Mucosa of descending colon (tissue), 3 donors: ENCODE results near the gene CNTNAP2. TPM values are rescaled to one million over a fixed set of nuclear protein-coding genes. Genes with fewer than 3 reads are reported as not detected.

Experiments
- ATAC-seq: fragments of 200-7000 bp; cut with Tn5 transposase; one replicate; pipeline ENCODE4 v1.9.1; 2020; ENCODE audit warnings: mild to moderate bottlenecking, moderate library complexity
- DNase-seq, 3 donors: peaks; one replicate each; pipeline ENCODE4 v3.0.0-alpha.2; 2020
- H3K36me3 ChIP-seq: fragments of 200-600 bp; one replicate; pipeline ENCODE4 v1.8.0; 2021; ENCODE audit warnings: low read depth, mild to moderate bottlenecking
- H3K4me1 ChIP-seq: fragments of 200-600 bp; one replicate; pipeline ENCODE4 v1.8.0; 2021; ENCODE audit warnings: low read depth, mild to moderate bottlenecking
- H3K4me3 ChIP-seq: fragments of 200-600 bp; one replicate; pipeline ENCODE4 v1.8.0; 2021; ENCODE audit warnings: mild to moderate bottlenecking
- H3K9me3 ChIP-seq: fragments of 200-600 bp; one replicate; pipeline ENCODE4 v1.8.0; 2021; ENCODE audit warnings: mild to moderate bottlenecking
- intact Hi-C, 2 donors: fragments of 100-400 bp; cut with DNase I in 1 of 2; cut with micrococcal nuclease in 1 of 2; formaldehyde crosslinking; loops; one replicate each; pipeline versions ENCODE4 v1.11.0 to v1.11.1; 2022; cut with DNase I, micrococcal nuclease
- total RNA-seq, 3 donors: library from RNA; stranded (reverse); fragmentation: NEBNext Ultra II Directional in 2 of 3; extraction: Animal tissue kit (Norgen Biotek cat#: 25700) in 2 of 3; gene quantifications; one replicate each; pipeline versions ENCODE4 v1.2.1 to v1.2.4, GENCODE V29; 2021 to 2023
- TF ChIP-seq, protein P1 (sequence below): fragments of 200-600 bp; IDR thresholded peaks from one replicate; pipeline ENCODE4 v1.8.0; 2022; ENCODE audit warnings: antibody characterized with exemption, mild to moderate bottlenecking
- donor health status: DM: no; HTN: no; CAD: no; lungs with moderate emphysema.
- donor health status: DM: no; HTN: no; CAD: no.
- donor health status: DM: no; HTN: yes; CAD: no.

The CNTNAP2 gene
- total RNA-seq, 3 donors from 2014 or later = 3.1 to 5.9 (median 4.2) TPM

- intact Hi-C loops = no loop called here
- no peaks in the 10 kb centered on the region for H3K36me3 ChIP-seq
- DNase-seq (no peak), ATAC-seq (no peak)
- H3K9me3 ChIP-seq = no peaks in the 10 kb centered on the region
- TF ChIP-seq, protein P1, sequence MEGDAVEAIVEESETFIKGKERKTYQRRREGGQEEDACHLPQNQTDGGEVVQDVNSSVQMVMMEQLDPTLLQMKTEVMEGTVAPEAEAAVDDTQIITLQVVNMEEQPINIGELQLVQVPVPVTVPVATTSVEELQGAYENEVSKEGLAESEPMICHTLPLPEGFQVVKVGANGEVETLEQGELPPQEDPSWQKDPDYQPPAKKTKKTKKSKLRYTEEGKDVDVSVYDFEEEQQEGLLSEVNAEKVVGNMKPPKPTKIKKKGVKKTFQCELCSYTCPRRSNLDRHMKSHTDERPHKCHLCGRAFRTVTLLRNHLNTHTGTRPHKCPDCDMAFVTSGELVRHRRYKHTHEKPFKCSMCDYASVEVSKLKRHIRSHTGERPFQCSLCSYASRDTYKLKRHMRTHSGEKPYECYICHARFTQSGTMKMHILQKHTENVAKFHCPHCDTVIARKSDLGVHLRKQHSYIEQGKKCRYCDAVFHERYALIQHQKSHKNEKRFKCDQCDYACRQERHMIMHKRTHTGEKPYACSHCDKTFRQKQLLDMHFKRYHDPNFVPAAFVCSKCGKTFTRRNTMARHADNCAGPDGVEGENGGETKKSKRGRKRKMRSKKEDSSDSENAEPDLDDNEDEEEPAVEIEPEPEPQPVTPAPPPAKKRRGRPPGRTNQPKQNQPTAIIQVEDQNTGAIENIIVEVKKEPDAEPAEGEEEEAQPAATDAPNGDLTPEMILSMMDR = no peak
- no peaks in the 10 kb centered on the region for H3K4me1 ChIP-seq
- no peak overlapping the region for H3K4me3 ChIP-seq
Observed at GRCh38 chr7:147896121-147896520, 1779.5 kb downstream of the CNTNAP2 start.

- Histone ChIP-seq H3K4me3 (no peak overlapping the region), H3K9me3 (no peaks in the 10 kb centered on the region), H3K4me1 (no peaks in the 10 kb centered on the region), H3K36me3 (no peaks in the 10 kb centered on the region)
- intact Hi-C loops = no loop called here
- ATAC-seq = no peak
- TF ChIP-seq, protein P1 = no peak
- no peak for DNase-seq
Observed at GRCh38 chr7:147903536-147904218, 1787.1 kb downstream of the CNTNAP2 start.

DNA sequence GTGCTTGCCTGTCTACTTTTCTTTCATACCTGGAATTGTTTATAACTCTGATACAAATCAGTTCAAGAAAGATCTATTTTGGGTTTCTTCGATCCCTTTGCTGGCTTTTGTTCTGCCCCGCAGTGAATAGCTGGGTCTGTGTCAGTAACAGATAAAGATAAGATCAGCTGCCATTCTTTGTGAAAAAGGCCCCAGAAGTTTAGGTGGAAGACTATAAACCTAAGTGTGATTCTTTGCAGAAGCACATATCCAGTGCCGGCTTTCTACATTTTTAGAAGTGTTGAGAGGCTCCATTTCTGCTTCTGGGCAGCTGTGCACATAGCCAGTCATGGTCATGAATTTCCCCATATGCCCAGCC, 1787.6 kb downstream of the CNTNAP2 start:
- DNase-seq (no peak), ATAC-seq (no peak)
- no peak overlapping the region for H3K4me3 ChIP-seq
- no peaks in the 10 kb centered on the region for H3K36me3 ChIP-seq
- H3K4me1 ChIP-seq = no peaks in the 10 kb centered on the region
- intact Hi-C loops = no loop called here
- no peaks in the 10 kb centered on the region for H3K9me3 ChIP-seq
- TF ChIP-seq, protein P1 = no peak

GRCh38 chr7:147909431-147910148, 1793.0 kb downstream of the CNTNAP2 start:
- intact Hi-C loops = no loop called here
- DNase-seq (no peak), ATAC-seq (no peak)
- Histone ChIP-seq H3K4me1 (peaks cover 6% of the 10 kb centered on the region), H3K36me3 (no peaks in the 10 kb centered on the region), H3K9me3 (no peaks in the 10 kb centered on the region), H3K4me3 (no peak overlapping the region)
- TF ChIP-seq, protein P1 = no peak

GRCh38 chr7:147911201-147911601, 1794.6 kb downstream of the CNTNAP2 start:
- intact Hi-C loops = no loop called here
- TF ChIP-seq, protein P1 = no peak
- Histone ChIP-seq H3K9me3 (no peaks in the 10 kb centered on the region), H3K4me1 (peaks cover 6% of the 10 kb centered on the region), H3K4me3 (no peak overlapping the region), H3K36me3 (no peaks in the 10 kb centered on the region)
- ATAC-seq (no peak), DNase-seq (peak in 1 of 3 donors; percentile 15)
